ENCODE measurements around the gene PIK3C2B. TPM values are rescaled to one million over a fixed set of nuclear protein-coding genes. Genes with fewer than 3 reads are reported as not detected.
"Not testable (repeated sequence)": the region's sequence is repeated elsewhere in the genome, so short reads cannot be mapped to it uniquely, and the experiment has no call there.

The PIK3C2B gene
- 10 to 100 TPM; 25.5 to 45.7 (median 38.6) TPM for polyA plus RNA-seq (ENCODE audit: insufficient read depth in 1 of 5, insufficient read length in 5 of 5, low replicate concordance in 1 of 5)
- long read RNA-seq, donor 1, partial matches to known transcripts = 0 of 3 reads
- long read RNA-seq, donor 1, other reads (novel, unspliced or antisense) = 0 of 3 reads
- long read RNA-seq, donor 2, partial matches to known transcripts = 0 of 3 reads
- long read RNA-seq, donor 2, other reads (novel, unspliced or antisense) = 0 of 3 reads
- long read RNA-seq, donor 3, partial matches to known transcripts = 0 of 5 reads
- long read RNA-seq, donor 3, other reads (novel, unspliced or antisense) = 0 of 5 reads
- long read RNA-seq, donor 4, partial matches to known transcripts = 0 of 4 reads
- long read RNA-seq, donor 4, other reads (novel, unspliced or antisense) = 0 of 4 reads
- long read RNA-seq, donor 5, transcript PIK3C2B-203 (2 exons, 846 nt) = major isoform, 9 of 10 reads
- long read RNA-seq, donor 5, partial matches to known transcripts = 0 of 10 reads
- long read RNA-seq, donor 5, other reads (novel, unspliced or antisense) = 0 of 10 reads
- long read RNA-seq, donor 6, transcript PIK3C2B-203 (2 exons, 846 nt) = major isoform, 9 of 11 reads
- long read RNA-seq, donor 6, partial matches to known transcripts = 0 of 11 reads
- long read RNA-seq, donor 6, other reads (novel, unspliced or antisense) = 0 of 11 reads
- long read RNA-seq, donor 7, transcript PIK3C2B-203 (2 exons, 846 nt) = major isoform, 5 of 6 reads
- long read RNA-seq, donor 7, partial matches to known transcripts = 0 of 6 reads
- long read RNA-seq, donor 7, other reads (novel, unspliced or antisense) = 0 of 6 reads
- long read RNA-seq, donor 8, partial matches to known transcripts = 0 of 2 reads
- long read RNA-seq, donor 8, other reads (novel, unspliced or antisense) = 0 of 2 reads

- DNase-seq = peak; percentile 83 to 85
These were observed at the start of gene PIK3C2B for GRCh38 chr1:204494281-204495077. TSS of gene PIK3C2B (minus strand) at chr1:204494805. CDS start at chr1:204469802, 25,003 bp downstream.

- no peak for DNase-seq
These were observed 49.7 kb upstream of the PIK3C2B start for GRCh38 chr1:204544321-204544720.

DNA sequence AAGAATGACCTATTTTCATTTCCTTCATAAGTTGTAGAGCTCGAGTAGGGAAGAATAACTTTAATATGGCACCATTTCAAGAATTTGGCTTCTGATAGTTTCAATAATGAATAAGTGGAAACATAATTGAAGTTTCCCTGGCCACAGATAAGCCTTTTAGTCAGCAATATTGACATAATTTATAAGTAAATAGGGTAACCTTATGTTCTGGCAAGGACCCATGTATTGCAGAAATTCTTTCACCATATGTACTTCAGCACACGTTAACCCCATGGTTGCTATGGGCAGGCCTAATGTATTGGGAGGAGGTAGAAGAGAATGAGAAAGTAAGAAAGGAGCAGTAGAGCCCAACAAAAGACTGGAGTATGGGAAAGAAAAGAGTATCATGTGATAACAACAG lies 47.0 kb upstream of the PIK3C2B start:
- DNase-seq = peak in 1 of 2 donors; percentile 20

DNA sequence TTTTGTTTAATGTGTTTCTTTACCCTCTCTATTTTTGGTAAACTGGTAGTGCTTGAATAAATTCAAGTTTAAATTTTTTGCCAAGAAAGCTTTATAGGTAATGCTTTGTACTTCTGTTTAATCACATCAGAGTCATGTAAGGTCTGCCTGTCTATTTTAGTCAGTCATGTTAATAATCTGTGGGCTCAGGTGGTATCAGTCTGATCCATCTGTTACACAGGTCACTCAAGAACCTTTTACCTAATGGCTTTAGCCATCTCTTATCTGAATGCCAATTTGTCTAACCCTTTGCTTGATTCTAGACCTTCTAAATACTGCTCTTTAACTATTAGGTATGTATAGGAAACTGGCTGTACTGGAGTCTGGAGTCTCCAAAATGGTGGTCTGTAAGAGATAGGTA lies 38.2 kb upstream of the PIK3C2B start:
- DNase-seq = no peak

- no peak for DNase-seq
These were observed 36.3 kb upstream of the PIK3C2B start for GRCh38 chr1:204530932-204531331.

DNA sequence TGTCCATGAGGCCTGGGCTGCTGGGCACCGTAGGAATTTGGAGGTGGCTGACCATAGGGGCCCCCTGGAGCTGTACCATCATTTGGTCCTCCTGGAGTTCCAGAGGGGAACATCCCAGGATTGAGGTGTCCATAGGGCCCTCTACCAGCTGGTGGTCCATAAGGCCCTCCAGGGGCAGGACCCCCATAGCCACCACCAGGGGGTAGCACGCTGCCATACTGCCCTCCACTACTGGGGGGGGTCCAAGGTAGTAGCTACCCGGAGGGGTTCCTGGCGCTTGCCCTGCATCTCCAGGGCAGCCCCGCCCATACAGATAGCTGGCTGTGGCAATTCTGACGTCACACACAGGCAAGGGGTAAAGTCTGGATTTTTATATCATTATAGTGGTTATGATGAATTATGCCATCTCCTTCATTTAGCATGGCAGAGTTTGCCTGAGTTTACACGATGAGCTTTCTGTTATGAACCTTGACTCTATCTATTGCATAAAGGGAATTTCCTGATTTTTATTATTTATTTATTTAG lies 34.8 kb upstream of the PIK3C2B start:
- DNase-seq = no peak

DNA sequence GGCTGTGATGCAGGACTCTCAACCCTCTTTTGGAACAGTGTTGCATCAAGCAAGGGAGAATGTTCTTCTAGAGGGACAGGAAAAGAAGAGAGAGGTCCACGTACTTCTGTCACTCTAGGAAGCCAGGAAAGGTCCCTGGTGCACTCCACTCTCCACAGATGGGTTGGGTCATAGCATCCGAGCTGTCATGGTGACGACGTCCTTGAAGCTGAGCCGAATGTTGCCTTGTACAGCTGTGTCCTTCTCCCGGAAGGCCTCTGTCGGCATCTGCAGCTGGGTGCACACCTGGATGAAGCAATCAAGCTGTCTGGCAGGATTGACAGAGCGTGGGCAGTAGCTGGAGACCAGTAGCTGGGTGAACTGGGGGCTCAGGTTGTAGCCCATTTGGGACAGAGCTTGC lies 34.1 kb upstream of the PIK3C2B start:
- no peak for DNase-seq

DNA sequence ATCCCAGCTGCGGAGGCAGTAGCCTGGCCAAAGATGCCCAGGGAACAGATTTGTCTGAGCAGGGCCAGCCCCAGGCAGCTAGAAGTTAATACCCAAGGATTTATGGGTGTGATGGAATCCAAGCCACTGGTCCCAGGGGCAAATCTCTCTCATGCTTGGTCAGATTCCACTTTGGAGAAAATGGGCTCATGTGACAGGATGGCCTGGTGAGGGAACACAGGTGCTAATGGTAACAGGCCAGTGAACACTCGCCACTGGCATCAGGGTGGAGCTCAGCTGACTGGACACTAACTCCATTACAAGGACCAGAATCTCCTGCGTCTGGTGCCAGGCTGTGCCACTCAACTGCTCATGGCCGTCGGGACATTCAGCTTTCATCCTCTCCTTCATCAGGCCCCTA lies 33.6 kb upstream of the PIK3C2B start:
- no peak for DNase-seq

DNA sequence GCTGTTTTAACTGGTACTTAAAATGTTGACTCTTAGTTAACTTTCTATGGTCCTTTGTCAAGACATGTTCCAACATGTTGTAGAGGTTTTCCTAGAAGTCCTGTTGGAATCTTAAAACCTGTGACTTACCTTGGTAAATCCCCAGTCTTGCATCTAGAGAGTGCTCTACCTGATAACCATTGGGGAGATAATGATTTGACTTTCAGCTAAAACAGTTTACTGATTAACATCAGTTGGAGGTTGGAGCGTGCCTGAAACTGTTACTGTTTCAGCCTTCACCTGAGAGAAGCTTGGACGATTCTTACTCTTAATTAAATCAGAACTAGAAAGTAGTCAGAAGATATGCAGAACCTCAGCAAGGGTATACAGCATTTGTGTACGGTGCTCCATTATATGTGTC lies 30.4 kb upstream of the PIK3C2B start:
- DNase-seq = no peak

- DNase-seq = no peak
These were observed 29.1 kb upstream of the PIK3C2B start for GRCh38 chr1:204523605-204524215.

- not testable (repeated sequence) for DNase-seq
These were observed 27.4 kb upstream of the PIK3C2B start for GRCh38 chr1:204521941-204522521.

- DNase-seq = no peak
These were observed 26.5 kb upstream of the PIK3C2B start for GRCh38 chr1:204520834-204521709.

DNA sequence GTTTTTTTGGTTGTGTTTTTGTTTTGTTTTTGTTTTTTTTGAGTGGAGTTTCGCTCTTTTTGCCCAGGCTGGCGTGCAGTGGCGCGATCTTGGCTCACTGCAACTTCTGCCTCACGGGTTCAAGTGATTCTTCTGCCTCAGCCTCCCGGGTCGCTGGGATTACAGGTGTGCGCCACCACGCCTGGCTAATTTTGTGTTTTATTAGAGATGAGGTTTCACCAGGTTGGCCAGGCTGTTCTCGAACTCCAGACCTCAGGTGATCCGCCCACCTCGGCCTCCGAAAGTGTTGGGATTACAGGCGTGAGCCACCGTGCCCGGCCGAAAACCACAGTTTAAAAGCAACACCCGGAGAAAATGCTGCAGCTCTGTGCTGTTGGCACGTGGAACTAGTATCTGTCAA lies 22.8 kb upstream of the PIK3C2B start:
- DNase-seq = not testable (repeated sequence)

- peak; percentile 95 to 96 for DNase-seq
These were observed 21.7 kb upstream of the PIK3C2B start, which contains the start of gene MDM4 for GRCh38 chr1:204516180-204516879. TSS of gene MDM4 (plus strand) at chr1:204516406. CDS start at chr1:204525519, 9,113 bp downstream.

GRCh38 chr1:204514828-204515227 lies 20.2 kb upstream of the PIK3C2B start:
- DNase-seq = no peak

- no peak for DNase-seq
These were observed 18.6 kb upstream of the PIK3C2B start for GRCh38 chr1:204513117-204513716.

GRCh38 chr1:204511366-204511765 lies 16.8 kb upstream of the PIK3C2B start:
- DNase-seq = no peak

GRCh38 chr1:204509186-204509635 lies 14.6 kb upstream of the PIK3C2B start:
- DNase-seq = no peak

Measured in right lung (tissue), 10 donors.